OCI-LY7 (cell line): Measurements from ENCODE around the gene TMED8. TPM values are rescaled to one million over a fixed set of nuclear protein-coding genes. Genes with fewer than 3 reads are reported as not detected.

Experiments used
- BruUV-seq: library from RNA; stranded (reverse); fragments of 400-500 nt; replicated peaks from 2 replicates; lab custom pipeline; 2021; lab: Mats Ljungman, UMichigan
- CTCF ChIA-PET: fragments of 300-600 bp; sonication (Branson Sonifier 250); formaldehyde crosslinking; loops from one replicate; lab custom pipeline; 2022; ENCODE audit warnings: antibody characterized with exemption; ENCODE audit not compliant: unreplicated experiment; lab: Charles Lee
- POLR2A ChIA-PET: fragments of 300-600 bp; sonication (Branson Sonifier 250); formaldehyde crosslinking; loops from one replicate; lab custom pipeline; 2022; ENCODE audit warnings: antibody characterized with exemption; lab: Charles Lee
- DNase-seq: peaks from one replicate; pipeline ENCODE4 v3.0.0-alpha.2; 2015; ENCODE audit warnings: low spot score
- H2AFZ ChIP-seq: fragments of 200-600 bp; sonication (generic), shearing (Covaris generic); 2 replicates; pipeline ENCODE4 v1.6.1; 2014; ENCODE audit warnings: mild to moderate bottlenecking, antibody characterized with exemption, low read length, moderate library complexity
- H3K27ac ChIP-seq: fragments of 200-600 bp; sonication (generic); 2 replicates; pipeline ENCODE4 v1.5.1; 2014; ENCODE audit warnings: mixed run types, low read depth, mild to moderate bottlenecking, moderate library complexity, low read length, inconsistent platforms; ENCODE audit not compliant: poor library complexity, severe bottlenecking
- H3K36me3 ChIP-seq: fragments of 200-600 bp; sonication (generic); 2 replicates; pipeline ENCODE4 v1.6.1; 2014; ENCODE audit warnings: mild to moderate bottlenecking, antibody characterized with exemption, low read length, moderate library complexity, mixed read lengths; ENCODE audit not compliant: insufficient read depth
- H3K4me1 ChIP-seq: fragments of 200-600 bp; sonication (generic); 2 replicates; pipeline ENCODE4 v1.5.1; 2014; ENCODE audit warnings: mild to moderate bottlenecking, low read length; ENCODE audit not compliant: insufficient read depth, poor library complexity, severe bottlenecking
- H3K4me2 ChIP-seq: fragments of 200-600 bp; sonication (generic); 2 replicates; pipeline ENCODE4 v1.6.1; 2014; ENCODE audit warnings: mild to moderate bottlenecking, low read length
- H3K4me3 ChIP-seq: fragments of 200-600 bp; sonication (generic); 2 replicates; pipeline ENCODE4 v1.5.1; 2014; ENCODE audit warnings: mild to moderate bottlenecking, low read depth, low read length; ENCODE audit not compliant: poor library complexity, severe bottlenecking
- H3K79me2 ChIP-seq: fragments of 200-600 bp; sonication (generic); 2 replicates; pipeline ENCODE4 v1.6.1; 2016; ENCODE audit warnings: low read depth, mild to moderate bottlenecking, low read length, moderate library complexity, mixed read lengths; ENCODE audit not compliant: insufficient read depth
- H3K9me2 ChIP-seq: fragments of 200-600 bp; sonication (generic); 2 replicates; pipeline ENCODE4 v1.6.1; 2016; ENCODE audit warnings: mild to moderate bottlenecking, low read length, mixed read lengths; ENCODE audit not compliant: insufficient read depth
- H3K9me3 ChIP-seq: fragments of 200-600 bp; sonication (generic); 2 replicates; pipeline ENCODE4 v1.6.1; 2014; ENCODE audit warnings: mild to moderate bottlenecking, mixed run types, low read length, mixed read lengths
- H4K20me1 ChIP-seq: fragments of 200-600 bp; sonication (generic); 2 replicates; pipeline ENCODE4 v1.6.1; 2014; ENCODE audit warnings: mild to moderate bottlenecking, antibody characterized with exemption, low read length, moderate library complexity, mixed read lengths; ENCODE audit not compliant: insufficient read depth
- EZH2phosphoT487 ChIP-seq: fragments of 200-600 bp; sonication (generic); IDR thresholded peaks from 2 replicates; pipeline ENCODE4 v1.6.1; 2018; ENCODE audit warnings: low read depth, borderline replicate concordance, mild to moderate bottlenecking, mixed run types, antibody characterized with exemption, low read length, moderate library complexity, mixed read lengths
- intact Hi-C: fragments of 100-400 bp; cut with micrococcal nuclease; formaldehyde crosslinking; loops from one replicate; pipeline ENCODE4 v1.10.0; 2022; ENCODE audit not compliant: unreplicated experiment
- total RNA-seq, 2 experiments: library from RNA; depleted of rRNA in 1 of 2; stranded (reverse); fragments of >200 nt in 1 of 2; shearing (Covaris generic) in 1 of 2; gene quantifications; 2 replicates each; pipeline ENCODE4 v1.2.3, GENCODE V29; 2014 to 2022
- TF ChIP-seq, protein P1 (sequence below): fragments of 200-600 bp; sonication (generic); conservative IDR thresholded peaks from 2 replicates; pipeline ENCODE4 v1.5.1; 2014; ENCODE audit warnings: mild to moderate bottlenecking, antibody characterized with exemption, low read length, moderate library complexity, mixed read lengths

Gene TMED8
- total RNA-seq, 2 experiments from 2014 or later, result 21.9 to 45.4 TPM

DNA sequence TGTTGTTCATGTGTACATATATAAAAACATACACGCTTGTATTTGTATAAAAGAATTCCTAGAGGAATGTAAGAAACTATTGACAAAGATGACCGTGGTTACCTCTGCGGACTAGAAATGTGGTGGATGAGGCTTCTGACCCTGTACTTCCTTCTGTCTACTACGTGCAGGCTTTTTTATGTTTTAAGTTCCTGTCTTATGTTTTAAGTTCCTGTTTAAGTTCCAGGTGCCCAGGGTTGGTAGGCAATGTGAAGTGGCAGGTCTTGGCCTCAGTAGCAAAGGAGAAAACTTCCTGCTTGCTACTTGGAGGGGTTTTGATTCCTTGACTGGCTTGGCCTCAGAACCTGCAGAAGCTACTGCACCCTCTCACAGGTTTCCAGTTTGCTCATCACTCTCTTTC, 67.8 kb downstream of the TMED8 start:
- H3K4me1 ChIP-seq, result no peaks in the 10 kb centered on the region
- CTCF ChIA-PET, result no interaction called here
- DNase-seq, result no peak
- H4K20me1 ChIP-seq, result no peaks in the 10 kb centered on the region
- TF ChIP-seq, protein P1, sequence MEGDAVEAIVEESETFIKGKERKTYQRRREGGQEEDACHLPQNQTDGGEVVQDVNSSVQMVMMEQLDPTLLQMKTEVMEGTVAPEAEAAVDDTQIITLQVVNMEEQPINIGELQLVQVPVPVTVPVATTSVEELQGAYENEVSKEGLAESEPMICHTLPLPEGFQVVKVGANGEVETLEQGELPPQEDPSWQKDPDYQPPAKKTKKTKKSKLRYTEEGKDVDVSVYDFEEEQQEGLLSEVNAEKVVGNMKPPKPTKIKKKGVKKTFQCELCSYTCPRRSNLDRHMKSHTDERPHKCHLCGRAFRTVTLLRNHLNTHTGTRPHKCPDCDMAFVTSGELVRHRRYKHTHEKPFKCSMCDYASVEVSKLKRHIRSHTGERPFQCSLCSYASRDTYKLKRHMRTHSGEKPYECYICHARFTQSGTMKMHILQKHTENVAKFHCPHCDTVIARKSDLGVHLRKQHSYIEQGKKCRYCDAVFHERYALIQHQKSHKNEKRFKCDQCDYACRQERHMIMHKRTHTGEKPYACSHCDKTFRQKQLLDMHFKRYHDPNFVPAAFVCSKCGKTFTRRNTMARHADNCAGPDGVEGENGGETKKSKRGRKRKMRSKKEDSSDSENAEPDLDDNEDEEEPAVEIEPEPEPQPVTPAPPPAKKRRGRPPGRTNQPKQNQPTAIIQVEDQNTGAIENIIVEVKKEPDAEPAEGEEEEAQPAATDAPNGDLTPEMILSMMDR, result no peak
- TF ChIP-seq EZH2phosphoT487, result no peak
- H3K9me2 ChIP-seq, result no peaks in the 10 kb centered on the region
- no TSS peak for BruUV-seq
- intact Hi-C loops, result no loop called here
- H3K4me3 ChIP-seq, result no peak overlapping the region
- no peak overlapping the region for H2AFZ ChIP-seq
- H3K36me3 ChIP-seq, result peaks cover 6% of the 10 kb centered on the region
- no peak overlapping the region for H3K4me2 ChIP-seq
- H3K79me2 ChIP-seq, result no peaks in the 10 kb centered on the region
- no peaks in the 10 kb centered on the region for H3K9me3 ChIP-seq
- POLR2A ChIA-PET, result interaction anchor here (0.8 to 1.3 kb wide), 3 partner anchors 9 to 101 kb away, joined by 3 to 4 read pairs (median 3); partner anchors contain the start of gene GSTZ1
- no peak overlapping the region for H3K27ac ChIP-seq

- no peak overlapping the region for H3K4me3 ChIP-seq
- intact Hi-C loops, result no loop called here
- no peak overlapping the region for H2AFZ ChIP-seq
- H4K20me1 ChIP-seq, result no peaks in the 10 kb centered on the region
- H3K79me2 ChIP-seq, result no peaks in the 10 kb centered on the region
- H3K36me3 ChIP-seq, result peaks cover 6% of the 10 kb centered on the region
- DNase-seq, result no peak
- no peak overlapping the region for H3K4me2 ChIP-seq
- H3K4me1 ChIP-seq, result no peaks in the 10 kb centered on the region
- no peaks in the 10 kb centered on the region for H3K9me2 ChIP-seq
- ChIA-PET CTCF (no interaction called here), POLR2A (interaction anchor here (0.9 kb wide), 1 partner anchor 9 kb away, joined by 3 read pairs; no protein-coding TSS in a partner anchor)
- no peaks in the 10 kb centered on the region for H3K9me3 ChIP-seq
- H3K27ac ChIP-seq, result no peak overlapping the region
- no TSS peak for BruUV-seq
- TF ChIP-seq, protein P1, result no peak
- no peak for TF ChIP-seq EZH2phosphoT487
Observed at GRCh38 chr14:77306851-77307496, 69.9 kb downstream of the TMED8 start.

- Histone ChIP-seq H3K4me3 (no peak overlapping the region), H3K4me1 (no peaks in the 10 kb centered on the region), H3K9me3 (no peaks in the 10 kb centered on the region), H3K27ac (no peak overlapping the region), H3K79me2 (no peaks in the 10 kb centered on the region), H3K9me2 (no peaks in the 10 kb centered on the region), H3K4me2 (no peak overlapping the region), H4K20me1 (no peaks in the 10 kb centered on the region), H3K36me3 (peaks cover 5% of the 10 kb centered on the region), H2AFZ (no peak overlapping the region)
- no peak for TF ChIP-seq EZH2phosphoT487
- TF ChIP-seq, protein P1, result no peak
- no TSS peak for BruUV-seq
- no peak for DNase-seq
- ChIA-PET CTCF (no interaction called here), POLR2A (no interaction called here)
- intact Hi-C loops, result no loop called here
Observed at GRCh38 chr14:77306416-77306815, 70.5 kb downstream of the TMED8 start.
